Mesendoderm (in vitro differentiated cells): Measurements from ENCODE around the gene MAP3K13. TPM values are rescaled to one million over a fixed set of nuclear protein-coding genes. Genes with fewer than 3 reads are reported as not detected.

ENCODE experiments used
- DNase-seq: peaks from one replicate; pipeline ENCODE4 v3.0.0; 2013
- H2AK5ac ChIP-seq: 2 replicates; pipeline ENCODE4 v1.6.1; 2013; ENCODE audit warnings: low read length, inconsistent platforms
- H2BK120ac ChIP-seq: 2 replicates; pipeline ENCODE4 v1.6.1; 2013; ENCODE audit warnings: low read depth, mild to moderate bottlenecking, low read length, moderate library complexity, mixed read lengths
- H2BK15ac ChIP-seq: replicated peaks from 2 replicates; pipeline ENCODE4 v1.6.1; 2013; ENCODE audit warnings: low read depth, mild to moderate bottlenecking, moderate library complexity
- H2BK5ac ChIP-seq: 2 replicates; pipeline ENCODE4 v1.6.1; 2013; ENCODE audit warnings: low read length, inconsistent platforms
- H3K18ac ChIP-seq: 2 replicates; pipeline ENCODE4 v1.6.1; 2013; ENCODE audit warnings: mild to moderate bottlenecking, low read length, mixed read lengths
- H3K23ac ChIP-seq: one replicate; pipeline ENCODE4 v1.6.1; 2013; ENCODE audit warnings: low read length
- H3K27ac ChIP-seq: 2 replicates; pipeline ENCODE4 v1.5.1; 2013; ENCODE audit warnings: low read depth, mild to moderate bottlenecking, inconsistent platforms, low read length, moderate library complexity
- H3K27me3 ChIP-seq: 2 replicates; pipeline ENCODE4 v1.6.1; 2013; ENCODE audit warnings: low read length, control low read depth, mild to moderate bottlenecking, inconsistent platforms; ENCODE audit not compliant: insufficient read depth, poor library complexity
- H3K36me3 ChIP-seq: 2 replicates; pipeline ENCODE4 v1.6.1; 2013; ENCODE audit warnings: low read length, inconsistent platforms; ENCODE audit not compliant: control insufficient read depth, insufficient read depth
- H3K4ac ChIP-seq: one replicate; pipeline ENCODE4 v1.6.1; 2013; ENCODE audit warnings: low read depth, mild to moderate bottlenecking, low read length, moderate library complexity
- H3K4me1 ChIP-seq: 2 replicates; pipeline ENCODE4 v1.6.1; 2013; ENCODE audit warnings: low read depth, low read length, inconsistent platforms; ENCODE audit not compliant: control insufficient read depth
- H3K4me2 ChIP-seq: 2 replicates; pipeline ENCODE4 v1.6.1; 2013; ENCODE audit warnings: low read length
- H3K4me3 ChIP-seq: 2 replicates; pipeline ENCODE4 v1.5.1; 2013; ENCODE audit warnings: mild to moderate bottlenecking, low read length
- H3K56ac ChIP-seq: one replicate; pipeline ENCODE4 v1.6.1; 2013; ENCODE audit warnings: low read length
- H3K79me1 ChIP-seq: 2 replicates; pipeline ENCODE4 v1.6.1; 2013; ENCODE audit warnings: low read length, inconsistent platforms
- H3K79me2 ChIP-seq: 2 replicates; pipeline ENCODE4 v1.6.1; 2013; ENCODE audit warnings: mild to moderate bottlenecking, low read length; ENCODE audit not compliant: control insufficient read depth, insufficient read depth
- H3K9ac ChIP-seq: 2 replicates; pipeline ENCODE4 v1.6.1; 2013; ENCODE audit warnings: low read length, inconsistent platforms
- H4K5ac ChIP-seq: one replicate; pipeline ENCODE4 v1.6.1; 2013; ENCODE audit warnings: low read length
- H4K8ac ChIP-seq: one replicate; pipeline ENCODE4 v1.6.1; 2013; ENCODE audit warnings: low read depth, mild to moderate bottlenecking, control low read depth, low read length, moderate library complexity
- WGBS: extraction: QIAGEN DNeasy Blood & Tissue Kit; methylation state at CpG from one replicate; pipeline ENCODE4 v1.1.7; 2013; ENCODE audit warnings: low lambda C conversion rate, missing lambda C conversion rate; ENCODE audit not compliant: insufficient coverage; ENCODE audit errors: extremely low coverage; 5-methylcytosine and 5-hydroxymethylcytosine counted together
- polyA plus RNA-seq, 2 experiments: library from polyadenylated mRNA; stranded (reverse); fragments of 200-250 nt; gene quantifications; one replicate each; pipeline ENCODE4 v1.2.3, GENCODE V29; 2013

The MAP3K13 gene
- 33.8 TPM for polyA plus RNA-seq (2013, experiment 1 of 2)
- 32.8 TPM for polyA plus RNA-seq (2013, experiment 2 of 2)

- peak within 1 kb of the TSS; percentile 29 for H3K9ac ChIP-seq
- H3K27ac ChIP-seq = no peak within 1 kb of the TSS
- DNase-seq = peak; percentile 97
- H3K4me1 ChIP-seq = no peaks in the 10 kb centered on the region
- H2BK15ac ChIP-seq = no peak within 1 kb of the TSS
- H3K4me2 ChIP-seq = peak within 1 kb of the TSS; percentile 42
- no peak within 1 kb of the TSS for H3K23ac ChIP-seq
- H3K4me3 ChIP-seq = no peak within 1 kb of the TSS
- no peaks in the 10 kb centered on the region for H3K79me2 ChIP-seq
- H3K27me3 ChIP-seq = peaks cover 4% of the 10 kb centered on the region
- H3K4ac ChIP-seq = no peak within 1 kb of the TSS
- H3K56ac ChIP-seq = peak within 1 kb of the TSS; percentile 0
- H3K18ac ChIP-seq = no peak within 1 kb of the TSS
- H4K8ac ChIP-seq = no peak within 1 kb of the TSS
- H3K36me3 ChIP-seq = no peaks in the 10 kb centered on the region
- H2BK120ac ChIP-seq = no peak within 1 kb of the TSS
- H3K79me1 ChIP-seq = no peaks in the 10 kb centered on the region
- H4K5ac ChIP-seq = no peak within 1 kb of the TSS
- no peak within 1 kb of the TSS for H2BK5ac ChIP-seq
- H2AK5ac ChIP-seq = no peak within 1 kb of the TSS
- WGBS = no CpG with 5 or more reads among the region's 17 CpGs
Observed at GRCh38 chr3:185362850-185363661, at the start of gene MAP3K13. MAP3K13 (plus strand) TSS chr3:185363136; CDS start chr3:185428582, 65,446 bp downstream.

- Histone ChIP-seq H3K23ac (no peak overlapping the region), H2BK5ac (no peak overlapping the region), H3K4me3 (no peak overlapping the region), H3K36me3 (no peaks in the 10 kb centered on the region), H2AK5ac (no peak overlapping the region), H3K79me1 (no peaks in the 10 kb centered on the region), H2BK120ac (no peak overlapping the region), H3K4ac (no peak overlapping the region), H3K9ac (no peak overlapping the region), H3K56ac (no peak overlapping the region), H3K79me2 (no peaks in the 10 kb centered on the region), H4K8ac (no peak overlapping the region), H3K4me2 (no peak overlapping the region), H2BK15ac (no peak overlapping the region), H3K4me1 (no peaks in the 10 kb centered on the region), H3K18ac (no peak overlapping the region), H4K5ac (no peak overlapping the region), H3K27me3 (no peaks in the 10 kb centered on the region), H3K27ac (no peak overlapping the region)
- no CpG with 5 or more reads among the region's 3 CpGs for WGBS
- DNase-seq = peak; percentile 48
Observed at GRCh38 chr3:185313693-185314246, 49.2 kb upstream of the MAP3K13 start.

GRCh38 chr3:185316740-185317412 is 46.1 kb upstream of the MAP3K13 start:
- H3K23ac ChIP-seq = no peak overlapping the region
- no peaks in the 10 kb centered on the region for H3K79me2 ChIP-seq
- H3K56ac ChIP-seq = no peak overlapping the region
- no peak overlapping the region for H2BK120ac ChIP-seq
- no peak for DNase-seq
- no CpG with 5 or more reads among the region's 6 CpGs for WGBS
- no peak overlapping the region for H3K27ac ChIP-seq
- no peak overlapping the region for H3K18ac ChIP-seq
- H3K36me3 ChIP-seq = no peaks in the 10 kb centered on the region
- H3K4me1 ChIP-seq = no peaks in the 10 kb centered on the region
- H4K8ac ChIP-seq = no peak overlapping the region
- H3K4ac ChIP-seq = no peak overlapping the region
- no peak overlapping the region for H2BK15ac ChIP-seq
- no peak overlapping the region for H4K5ac ChIP-seq
- H3K79me1 ChIP-seq = no peaks in the 10 kb centered on the region
- H2AK5ac ChIP-seq = no peak overlapping the region
- H3K9ac ChIP-seq = no peak overlapping the region
- H3K27me3 ChIP-seq = no peaks in the 10 kb centered on the region
- no peak overlapping the region for H3K4me3 ChIP-seq
- no peak overlapping the region for H3K4me2 ChIP-seq
- H2BK5ac ChIP-seq = no peak overlapping the region

GRCh38 chr3:185317674-185318073 is 45.3 kb upstream of the MAP3K13 start:
- no peak overlapping the region for H3K27ac ChIP-seq
- WGBS = no CpG with 5 or more reads among the region's 3 CpGs
- H3K4ac ChIP-seq = no peak overlapping the region
- H3K9ac ChIP-seq = no peak overlapping the region
- H3K79me1 ChIP-seq = no peaks in the 10 kb centered on the region
- no peak for DNase-seq
- no peak overlapping the region for H4K8ac ChIP-seq
- H4K5ac ChIP-seq = no peak overlapping the region
- H2BK15ac ChIP-seq = no peak overlapping the region
- H3K36me3 ChIP-seq = no peaks in the 10 kb centered on the region
- H3K4me1 ChIP-seq = no peaks in the 10 kb centered on the region
- no peak overlapping the region for H3K18ac ChIP-seq
- H3K23ac ChIP-seq = no peak overlapping the region
- H3K4me3 ChIP-seq = no peak overlapping the region
- H2BK5ac ChIP-seq = no peak overlapping the region
- H3K27me3 ChIP-seq = no peaks in the 10 kb centered on the region
- no peak overlapping the region for H2AK5ac ChIP-seq
- no peak overlapping the region for H2BK120ac ChIP-seq
- no peak overlapping the region for H3K4me2 ChIP-seq
- no peaks in the 10 kb centered on the region for H3K79me2 ChIP-seq
- no peak overlapping the region for H3K56ac ChIP-seq

GRCh38 chr3:185318141-185318540 is 44.8 kb upstream of the MAP3K13 start:
- no peaks in the 10 kb centered on the region for H3K36me3 ChIP-seq
- WGBS = no CpG with 5 or more reads among the region's 1 CpG
- no peak overlapping the region for H3K4me2 ChIP-seq
- H3K27me3 ChIP-seq = no peaks in the 10 kb centered on the region
- H3K23ac ChIP-seq = no peak overlapping the region
- no peak overlapping the region for H3K4me3 ChIP-seq
- no peak overlapping the region for H3K18ac ChIP-seq
- DNase-seq = peak; percentile 23
- H2AK5ac ChIP-seq = no peak overlapping the region
- H3K79me2 ChIP-seq = no peaks in the 10 kb centered on the region
- no peak overlapping the region for H3K27ac ChIP-seq
- no peak overlapping the region for H4K5ac ChIP-seq
- no peak overlapping the region for H3K9ac ChIP-seq
- no peaks in the 10 kb centered on the region for H3K4me1 ChIP-seq
- no peak overlapping the region for H2BK5ac ChIP-seq
- no peaks in the 10 kb centered on the region for H3K79me1 ChIP-seq
- no peak overlapping the region for H3K56ac ChIP-seq
- no peak overlapping the region for H3K4ac ChIP-seq
- H2BK15ac ChIP-seq = no peak overlapping the region
- H2BK120ac ChIP-seq = no peak overlapping the region
- H4K8ac ChIP-seq = no peak overlapping the region
